Activated CD4-positive, alpha-beta T cell treated with anti-CD3 and anti-CD28 coated beads, Interleukin-2, amount 10 ng/mL, durations not matched to agents 7 days and 5 days (primary cell): ENCODE measurements around the gene GSTM2. TPM values are rescaled to one million over a fixed set of nuclear protein-coding genes. Genes with fewer than 3 reads are reported as not detected.

Experiments used
- CTCF ChIA-PET: fragments of 350-600 bp; sonication (Branson Sonifier 250); formaldehyde crosslinking; loops from one replicate; lab custom pipeline; 2021; ENCODE audit warnings: antibody characterized with exemption; lab: Charles Lee
- POLR2A ChIA-PET: fragments of 350-600 bp; sonication (Branson Sonifier 250); formaldehyde crosslinking; loops from one replicate; lab custom pipeline; 2021; ENCODE audit warnings: antibody characterized with exemption; lab: Charles Lee
- DNase-seq: peaks from one replicate; pipeline ENCODE4 v3.0.0-alpha.2; 2020
- H3K27ac Mint-ChIP-seq: one replicate; pipeline ENCODE4 v1.8.0; 2021; ENCODE audit warnings: mild to moderate bottlenecking, moderate library complexity, mixed read lengths
- H3K27me3 Mint-ChIP-seq: one replicate; pipeline ENCODE4 v1.8.0; 2021; ENCODE audit warnings: mixed read lengths
- H3K36me3 Mint-ChIP-seq: one replicate; pipeline ENCODE4 v1.8.0; 2021; ENCODE audit warnings: low read depth, mixed read lengths
- H3K4me1 Mint-ChIP-seq: one replicate; pipeline ENCODE4 v1.8.0; 2021; ENCODE audit warnings: mixed read lengths
- H3K4me3 Mint-ChIP-seq: one replicate; pipeline ENCODE4 v1.8.0; 2021; ENCODE audit warnings: mild to moderate bottlenecking, moderate library complexity, mixed read lengths
- H3K9me3 Mint-ChIP-seq: one replicate; pipeline ENCODE4 v1.8.0; 2021; ENCODE audit warnings: mixed read lengths
- total RNA-seq, 2 experiments: library from RNA; stranded (reverse); gene quantifications; one replicate each; pipeline ENCODE4 v1.2.3, GENCODE V29; 2021

Gene GSTM2
- total RNA-seq, 2 experiments from 2014 or later, result 33.4 to 33.5 TPM

DNA sequence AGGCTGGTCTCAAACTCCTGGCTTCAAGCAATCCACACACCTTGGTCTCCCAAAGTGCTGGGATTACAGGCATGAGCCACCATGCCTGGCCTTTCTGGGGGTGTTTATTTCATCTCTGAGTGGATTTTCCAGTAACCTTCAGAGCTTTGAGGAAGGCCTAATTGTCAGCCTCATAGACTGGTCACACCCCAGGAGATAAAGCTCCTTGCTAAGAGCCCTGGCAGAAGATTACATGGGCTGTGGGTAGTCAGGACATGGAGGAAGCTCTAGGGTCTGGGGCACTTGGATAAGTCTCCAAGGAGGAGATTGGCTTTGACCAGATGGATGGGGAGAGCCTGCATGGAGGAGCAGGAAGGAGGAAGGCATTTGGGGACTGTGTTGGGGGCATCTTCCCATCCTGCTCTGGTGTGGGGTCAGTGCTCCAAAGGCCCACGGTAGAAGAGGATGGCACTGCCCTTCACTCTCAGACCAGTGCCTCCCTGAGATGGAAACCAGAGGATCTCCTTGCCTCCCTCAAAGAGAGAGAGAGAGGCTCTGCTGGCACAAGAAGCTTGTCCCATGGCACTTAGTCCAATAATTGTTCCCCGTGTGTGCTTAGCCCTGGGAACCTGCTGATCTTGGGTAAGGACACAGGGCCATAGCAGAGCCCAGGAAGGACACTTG, 26.6 kb upstream of the GSTM2 start:
- ChIA-PET POLR2A (interaction anchor here (1.2 kb wide), 1 partner anchor 133 kb away, joined by 3 read pairs; no protein-coding TSS in a partner anchor), CTCF (interaction anchor here (0.8 to 7.1 kb wide), 20 partner anchors 9 to 373 kb away, joined by 3 to 112 read pairs (median 8); partner anchors contain the start of genes AHCYL1, GNAI3, GPR61 and GSTM4)
- Mint-ChIP-seq H3K36me3 (no peaks in the 10 kb centered on the region), H3K4me3 (no peak overlapping the region), H3K27me3 (no peaks in the 10 kb centered on the region), H3K4me1 (peaks cover 18% of the 10 kb centered on the region), H3K27ac (no peak overlapping the region), H3K9me3 (no peaks in the 10 kb centered on the region)
- DNase-seq, result peak; percentile 2

DNA sequence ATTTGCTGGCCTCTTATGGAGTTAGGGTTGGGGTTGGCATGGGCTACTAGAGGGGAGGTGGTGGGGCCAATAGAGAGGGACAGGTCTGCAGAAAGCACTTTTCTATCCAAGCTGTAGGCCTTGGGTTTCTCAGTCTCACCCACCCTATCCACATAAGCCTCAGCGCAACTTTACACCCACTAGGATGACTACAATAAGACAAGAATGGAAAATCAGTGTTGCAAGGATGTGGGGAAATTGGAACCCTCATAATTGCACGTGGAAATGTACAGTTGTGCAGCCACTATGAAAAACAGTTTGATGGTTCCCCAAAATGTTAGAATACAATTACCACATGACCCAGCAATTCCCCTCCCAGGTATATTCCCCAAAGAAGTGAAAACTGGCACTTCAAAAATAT, 26.0 kb upstream of the GSTM2 start:
- ChIA-PET CTCF (interaction anchor here (0.7 to 7.1 kb wide), 8 partner anchors 9 to 343 kb away, joined by 3 to 112 read pairs (median 41); partner anchors contain the start of genes AHCYL1 and GSTM4), POLR2A (no interaction called here)
- DNase-seq, result peak; percentile 2
- no peak overlapping the region for H3K4me3 Mint-ChIP-seq
- H3K9me3 Mint-ChIP-seq, result no peaks in the 10 kb centered on the region
- H3K27ac Mint-ChIP-seq, result no peak overlapping the region
- no peaks in the 10 kb centered on the region for H3K27me3 Mint-ChIP-seq
- no peaks in the 10 kb centered on the region for H3K36me3 Mint-ChIP-seq
- peaks cover 18% of the 10 kb centered on the region for H3K4me1 Mint-ChIP-seq

DNA sequence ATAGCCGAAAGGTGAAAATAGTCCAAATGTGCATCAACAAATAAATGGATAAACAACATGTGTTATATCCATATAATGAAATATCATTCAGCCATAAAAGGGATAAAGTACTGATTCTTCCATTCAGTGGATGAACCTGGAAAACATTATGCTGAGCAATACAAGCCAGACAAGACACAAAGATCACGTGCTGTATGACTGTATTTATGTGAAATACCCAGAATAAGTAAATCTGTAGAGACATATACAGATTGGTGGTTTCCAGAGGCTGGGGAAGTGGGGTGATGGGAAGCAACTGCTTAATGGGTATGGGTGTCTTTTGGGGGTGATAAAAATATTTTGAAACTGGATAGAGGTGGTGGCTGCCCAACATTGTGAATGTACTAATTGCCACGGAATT, 25.2 kb upstream of the GSTM2 start:
- no peaks in the 10 kb centered on the region for H3K9me3 Mint-ChIP-seq
- peak; percentile 3 for DNase-seq
- no peak overlapping the region for H3K27ac Mint-ChIP-seq
- ChIA-PET POLR2A (no interaction called here), CTCF (interaction anchor here (0.6 to 1.5 kb wide), 8 partner anchors 9 to 341 kb away, joined by 3 to 9 read pairs (median 3); partner anchors contain the start of genes AHCYL1 and GSTM4)
- H3K4me1 Mint-ChIP-seq, result peaks cover 18% of the 10 kb centered on the region
- no peaks in the 10 kb centered on the region for H3K27me3 Mint-ChIP-seq
- H3K36me3 Mint-ChIP-seq, result no peaks in the 10 kb centered on the region
- no peak overlapping the region for H3K4me3 Mint-ChIP-seq

DNA sequence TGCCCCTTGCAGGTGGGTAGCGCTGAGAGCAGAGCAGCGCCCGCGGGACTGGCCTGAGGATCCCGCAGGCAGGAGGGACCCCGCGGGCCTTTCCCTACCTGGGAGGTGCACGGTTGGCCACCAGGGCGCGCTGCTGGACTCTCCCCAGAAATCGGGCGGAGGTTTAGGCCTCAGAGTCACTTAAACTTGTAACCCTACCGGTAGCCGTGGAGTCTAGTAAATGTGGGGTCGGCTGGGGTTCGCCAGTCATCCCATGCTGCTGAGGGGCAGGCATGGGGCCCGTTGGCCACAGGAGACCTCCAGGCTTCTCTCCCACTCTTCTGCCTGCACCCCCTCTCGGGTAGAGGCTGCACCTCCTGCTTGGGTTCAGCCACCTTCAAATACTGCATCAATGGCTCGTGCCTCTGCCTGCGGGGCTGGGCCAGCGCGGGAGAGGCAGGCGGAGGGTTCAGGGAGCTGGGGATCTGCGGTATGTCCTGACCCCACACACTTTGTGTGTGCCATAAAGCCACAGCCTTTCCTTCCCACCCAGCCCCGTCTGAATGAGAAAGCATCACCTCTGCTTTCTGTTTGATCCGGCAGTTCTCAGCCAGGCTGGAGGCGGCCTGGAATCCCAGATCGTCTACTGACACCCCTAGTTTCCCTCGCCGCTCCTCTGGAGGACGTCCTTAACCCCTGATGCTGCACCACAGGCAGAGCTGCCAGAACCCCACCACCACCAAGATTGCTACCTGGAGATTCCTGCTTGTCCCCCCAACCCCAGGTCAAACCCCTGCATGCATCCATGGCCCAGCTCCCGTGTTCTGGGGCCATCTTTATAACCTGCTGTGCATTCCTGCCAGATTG, 24.2 kb upstream of the GSTM2 start:
- DNase-seq, result peak; percentile 92
- H3K36me3 Mint-ChIP-seq, result no peaks in the 10 kb centered on the region
- H3K27me3 Mint-ChIP-seq, result no peaks in the 10 kb centered on the region
- H3K9me3 Mint-ChIP-seq, result no peaks in the 10 kb centered on the region
- H3K4me3 Mint-ChIP-seq, result no peak overlapping the region
- peaks cover 18% of the 10 kb centered on the region for H3K4me1 Mint-ChIP-seq
- POLR2A ChIA-PET, result no interaction called here
- CTCF ChIA-PET, result interaction anchor here (0.7 to 1.5 kb wide), 9 partner anchors 12 to 340 kb away, joined by 3 to 9 read pairs (median 3); partner anchors contain the start of genes AHCYL1 and GSTM4
- no peak overlapping the region for H3K27ac Mint-ChIP-seq

DNA sequence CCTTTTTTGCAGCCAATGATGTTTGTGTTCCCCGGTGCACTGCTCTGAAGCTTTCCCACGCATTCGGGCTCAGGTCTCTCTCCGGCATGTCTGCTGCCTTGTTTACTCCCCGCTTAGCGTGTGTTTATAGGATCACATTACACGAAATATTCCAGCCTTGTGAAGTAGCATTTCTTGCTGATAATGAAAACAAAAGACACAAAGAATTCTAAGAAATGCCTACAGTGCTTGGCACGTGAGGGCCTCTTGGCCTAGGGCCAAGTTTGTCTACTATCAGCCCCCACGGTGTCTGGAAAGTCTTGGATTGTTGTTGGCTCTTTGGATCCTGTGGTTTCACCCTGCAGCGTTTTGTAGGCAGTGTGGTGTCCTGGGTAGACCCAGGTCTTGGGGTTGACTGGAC, 23.2 kb upstream of the GSTM2 start:
- no peak for DNase-seq
- Mint-ChIP-seq H3K9me3 (no peaks in the 10 kb centered on the region), H3K36me3 (no peaks in the 10 kb centered on the region), H3K4me3 (no peak overlapping the region), H3K27ac (no peak overlapping the region), H3K27me3 (no peaks in the 10 kb centered on the region), H3K4me1 (peaks cover 18% of the 10 kb centered on the region)
- ChIA-PET CTCF (interaction anchor here (0.7 to 1.5 kb wide), 4 partner anchors 39 to 340 kb away, joined by 3 to 6 read pairs (median 4); partner anchors contain the start of gene AHCYL1), POLR2A (no interaction called here)

DNA sequence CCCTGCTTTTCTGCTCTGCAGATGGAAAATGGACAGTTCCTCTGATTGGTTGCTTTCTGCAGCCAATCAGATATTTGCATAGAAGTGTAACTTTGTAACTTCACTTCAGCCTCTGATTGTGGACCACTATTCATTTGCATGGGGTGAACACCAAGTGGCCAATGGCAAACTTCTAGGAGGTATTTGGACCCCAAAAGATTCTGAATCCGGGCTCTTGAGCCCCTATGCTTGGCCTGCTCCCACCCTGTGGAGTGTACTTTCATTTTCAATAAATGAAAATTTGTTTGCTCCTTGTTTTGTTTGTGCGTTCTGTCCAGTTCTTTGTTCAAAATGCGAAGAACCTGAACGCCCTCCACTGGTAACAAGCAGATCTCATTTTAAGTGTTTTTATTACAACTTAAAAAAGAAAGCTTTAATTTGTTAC, 18.4 kb upstream of the GSTM2 start:
- Mint-ChIP-seq H3K4me1 (peaks cover 6% of the 10 kb centered on the region), H3K36me3 (no peaks in the 10 kb centered on the region), H3K27me3 (peaks cover 23% of the 10 kb centered on the region), H3K27ac (peak overlapping the region; percentile 46), H3K4me3 (no peak overlapping the region), H3K9me3 (no peaks in the 10 kb centered on the region)
- peak; percentile 5 for DNase-seq
- POLR2A ChIA-PET, result no interaction called here
- CTCF ChIA-PET, result interaction anchor here (0.6 to 6.3 kb wide), 6 partner anchors 9 to 362 kb away, joined by 3 to 52 read pairs (median 4); partner anchors contain the start of genes AHCYL1, AMPD2 and GNAT2

DNA sequence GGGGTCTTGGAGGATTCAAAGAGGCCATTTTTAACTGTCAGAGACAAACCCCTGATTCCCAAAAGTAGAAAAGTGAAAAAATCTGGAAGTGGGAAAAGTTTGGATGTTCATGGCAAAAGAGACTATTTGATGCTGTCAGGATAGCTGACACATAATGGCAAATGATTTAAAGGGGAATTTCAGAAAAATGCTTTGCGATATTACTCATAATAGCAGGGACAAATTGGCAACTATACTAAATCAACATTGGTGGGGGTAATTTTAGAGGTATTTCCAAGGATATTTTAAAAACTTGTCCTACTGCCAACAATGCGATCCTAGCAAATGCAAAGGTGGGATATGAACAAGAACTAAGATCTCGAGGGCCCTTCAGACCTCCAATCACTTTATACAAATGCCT, 17.2 kb upstream of the GSTM2 start:
- no peak overlapping the region for H3K4me3 Mint-ChIP-seq
- DNase-seq, result no peak
- H3K9me3 Mint-ChIP-seq, result no peaks in the 10 kb centered on the region
- CTCF ChIA-PET, result interaction anchor here (1.0 to 6.3 kb wide), 7 partner anchors 11 to 361 kb away, joined by 3 to 52 read pairs (median 4); partner anchors contain the start of genes AHCYL1, AMPD2 and GNAT2
- peaks cover 15% of the 10 kb centered on the region for H3K4me1 Mint-ChIP-seq
- POLR2A ChIA-PET, result no interaction called here
- peaks cover 27% of the 10 kb centered on the region for H3K27me3 Mint-ChIP-seq
- no peaks in the 10 kb centered on the region for H3K36me3 Mint-ChIP-seq
- no peak overlapping the region for H3K27ac Mint-ChIP-seq

DNA sequence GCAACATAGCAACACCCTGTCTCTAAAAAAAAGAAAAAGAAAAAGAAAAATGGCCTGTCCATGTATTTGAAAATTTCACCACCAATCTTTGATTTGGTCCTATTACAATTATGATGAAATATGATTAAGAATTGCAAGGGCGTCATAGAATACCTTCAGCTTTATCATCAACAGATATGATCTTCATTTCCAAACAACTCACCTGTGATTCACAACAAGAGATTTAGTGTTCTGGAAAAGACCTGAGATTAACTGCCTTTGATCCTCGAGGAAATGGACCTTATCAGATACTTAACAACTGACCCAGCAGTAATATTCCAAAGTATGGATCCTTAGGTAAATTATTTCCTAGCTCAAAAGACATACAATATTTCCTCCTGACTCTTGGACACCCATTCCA, 15.5 kb upstream of the GSTM2 start:
- Mint-ChIP-seq H3K9me3 (no peaks in the 10 kb centered on the region), H3K36me3 (no peaks in the 10 kb centered on the region), H3K27me3 (peaks cover 27% of the 10 kb centered on the region), H3K4me3 (no peak overlapping the region), H3K4me1 (peaks cover 26% of the 10 kb centered on the region), H3K27ac (no peak overlapping the region)
- POLR2A ChIA-PET, result no interaction called here
- CTCF ChIA-PET, result interaction anchor here (0.8 to 6.3 kb wide), 6 partner anchors 9 to 332 kb away, joined by 3 to 52 read pairs (median 4); partner anchors contain the start of gene AHCYL1
- no peak for DNase-seq

DNA sequence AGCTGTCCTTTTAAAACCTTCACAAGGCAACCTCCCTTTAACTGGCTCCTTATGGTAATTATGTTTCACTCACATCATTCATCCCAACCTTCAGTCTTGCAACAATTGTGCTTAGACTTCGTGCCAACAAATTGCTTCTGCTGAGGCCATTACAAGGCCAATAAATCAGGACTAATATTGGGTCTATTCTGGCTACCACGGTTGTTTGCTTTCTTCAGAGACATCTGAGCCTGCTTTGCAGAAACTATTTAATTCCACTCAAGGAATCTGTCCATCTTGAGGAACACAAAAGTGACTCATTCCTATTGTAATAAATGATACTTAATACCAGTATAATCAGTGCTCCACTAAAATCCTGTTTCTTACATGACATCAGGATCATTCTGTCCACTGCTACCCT, 14.6 kb upstream of the GSTM2 start:
- Mint-ChIP-seq H3K4me1 (peaks cover 26% of the 10 kb centered on the region), H3K27me3 (peaks cover 27% of the 10 kb centered on the region), H3K27ac (no peak overlapping the region), H3K9me3 (no peaks in the 10 kb centered on the region), H3K36me3 (no peaks in the 10 kb centered on the region), H3K4me3 (no peak overlapping the region)
- ChIA-PET POLR2A (no interaction called here), CTCF (interaction anchor here (1.3 to 6.3 kb wide), 4 partner anchors 8 to 331 kb away, joined by 3 to 52 read pairs (median 15); partner anchors contain the start of gene AHCYL1)
- DNase-seq, result no peak

DNA sequence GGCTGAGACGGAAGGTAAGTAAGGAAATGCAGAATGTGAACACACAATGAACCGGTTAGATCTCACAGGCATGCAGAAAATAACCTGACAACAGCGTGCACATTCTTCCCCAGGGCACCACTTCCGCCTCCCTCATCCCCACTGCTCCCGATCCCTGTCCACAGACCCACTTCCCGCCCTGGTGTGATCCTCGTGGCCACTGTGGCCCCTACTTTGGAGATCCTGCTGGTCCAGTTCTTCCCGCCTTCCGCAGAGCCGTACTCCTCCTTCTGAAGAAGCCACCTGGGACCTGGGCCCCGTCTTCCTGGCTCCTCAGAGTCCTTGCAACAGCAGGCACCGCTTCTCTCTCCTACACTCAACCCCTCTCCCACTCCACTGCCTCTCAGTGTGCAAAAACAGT, 13.3 kb upstream of the GSTM2 start:
- peak; percentile 3 for DNase-seq
- Mint-ChIP-seq H3K36me3 (no peaks in the 10 kb centered on the region), H3K4me3 (no peak overlapping the region), H3K9me3 (no peaks in the 10 kb centered on the region), H3K27ac (no peak overlapping the region), H3K4me1 (peaks cover 26% of the 10 kb centered on the region), H3K27me3 (peaks cover 27% of the 10 kb centered on the region)
- ChIA-PET CTCF (interaction anchor here (1.6 to 5.3 kb wide), 4 partner anchors 14 to 330 kb away, joined by 3 to 28 read pairs (median 20); partner anchors contain the start of gene AHCYL1), POLR2A (no interaction called here)

DNA sequence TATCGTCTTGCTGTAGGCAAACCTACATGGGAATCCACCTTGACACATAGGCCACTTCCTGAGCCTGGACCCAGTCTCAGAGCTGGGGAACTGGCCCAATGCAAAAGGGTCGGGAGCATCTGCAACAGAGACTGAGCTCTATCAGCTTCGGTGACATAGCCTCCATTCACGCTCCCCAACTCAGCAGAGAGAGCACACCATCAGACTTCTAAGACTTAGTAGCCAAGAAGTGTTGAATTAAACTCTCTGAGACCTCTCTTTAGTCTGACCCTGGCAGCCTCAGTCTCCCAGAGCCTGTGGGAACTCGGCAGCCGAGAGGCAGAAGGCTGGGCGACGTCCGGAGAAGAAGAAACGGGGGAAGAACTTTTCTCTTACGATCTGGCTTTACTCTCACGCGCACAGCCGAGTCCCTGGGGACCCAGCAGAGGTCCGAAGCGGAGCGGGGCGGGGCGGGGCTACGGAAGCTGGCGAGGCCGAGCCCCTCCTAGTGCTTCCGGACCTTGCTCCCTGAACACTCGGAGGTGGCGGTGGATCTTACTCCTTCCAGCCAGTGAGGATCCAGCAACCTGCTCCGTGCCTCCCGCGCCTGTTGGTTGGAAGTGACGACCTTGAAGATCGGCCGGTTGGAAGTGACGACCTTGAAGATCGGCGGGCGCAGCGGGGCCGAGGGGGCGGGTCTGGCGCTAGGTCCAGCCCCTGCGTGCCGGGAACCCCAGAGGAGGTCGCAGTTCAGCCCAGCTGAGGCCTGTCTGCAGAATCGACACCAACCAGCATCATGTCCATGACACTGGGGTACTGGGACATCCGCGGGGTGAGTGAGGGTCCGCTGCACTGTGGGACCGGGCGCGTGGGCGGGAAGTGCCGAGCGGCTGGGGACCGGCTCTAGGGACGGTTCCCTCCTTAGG, 12.0 kb upstream of the GSTM2 start, which contains the start of gene GSTM4:
GSTM4 (plus strand) TSS at position 485 of the 905 bp plus-strand sequence; CDS start at position 776, 291 bp downstream.
- peak; percentile 76 for DNase-seq
- Mint-ChIP-seq H3K27me3 (peaks cover 20% of the 10 kb centered on the region), H3K36me3 (no peaks in the 10 kb centered on the region), H3K4me1 (peaks cover 26% of the 10 kb centered on the region), H3K4me3 (peak within 1 kb of the TSS; percentile 82), H3K9me3 (no peaks in the 10 kb centered on the region), H3K27ac (peak within 1 kb of the TSS; percentile 91)
- POLR2A ChIA-PET, result no interaction called here
- CTCF ChIA-PET, result interaction anchor here (0.9 to 3.7 kb wide), 8 partner anchors 12 to 328 kb away, joined by 3 to 28 read pairs (median 7); partner anchors contain the start of gene AHCYL1
